ENCODE results near the gene SPATS2. TPM values are rescaled to one million over a fixed set of nuclear protein-coding genes. Genes with fewer than 3 reads are reported as not detected.
A peak's percentile ranks its signal among the peaks of the same experiment; 100 is the strongest.

Gene SPATS2
- total RNA-seq, 4 donors from 2014 or later: 5.3 to 7.8 (median 6.7) TPM

- in situ Hi-C loops (cut with MboI; ENCODE audit: low sequenced_read_pairs in 4 of 4): no loop called here
- no peak for DNase-seq
- Histone ChIP-seq H3K9me3 (no peaks in the 10 kb centered on the region), H3K27me3 (peaks cover 0 to 15% (median 0%) of the 10 kb centered on the region in 3 donors), H3K4me1 (peaks cover 22 to 25% of the 10 kb centered on the region in 2 donors), H3K36me3 (peaks cover 0 to 18% of the 10 kb centered on the region in 2 donors), H3K4me3 (no peak overlapping the region), H3K27ac (peak overlapping the region in 2 of 4 donors; percentile 58 to 72)
- intact Hi-C loops (cut with DNase I; ENCODE audit: low total_unique reads): loop anchor here (1.0 to 2.0 kb wide), 2 partner anchors 14 to 27 kb away; no protein-coding TSS in a partner anchor
- no peak for ATAC-seq
- TF ChIP-seq CTCF (IDR thresholded peaks at IDR 0.05 in 4 of 5, conservative IDR thresholded peaks at IDR 0.05 in 1 of 5): no peak
- no peak for TF ChIP-seq POLR2A (IDR thresholded peaks at IDR 0.05)
These were observed 185.6 kb downstream of the SPATS2 start for GRCh38 chr12:49552899-49553298.

- intact Hi-C loops (cut with DNase I; ENCODE audit: low total_unique reads): loop anchor here (2.0 kb wide), 1 partner anchor 13 kb away; no protein-coding TSS in a partner anchor
- Histone ChIP-seq H3K36me3 (peaks cover 0 to 25% of the 10 kb centered on the region in 2 donors), H3K4me3 (no peak overlapping the region), H3K27ac (no peak overlapping the region), H3K9me3 (no peaks in the 10 kb centered on the region), H3K27me3 (peaks cover 0 to 10% (median 0%) of the 10 kb centered on the region in 3 donors), H3K4me1 (peaks cover 19 to 22% of the 10 kb centered on the region in 2 donors)
- ATAC-seq (no peak), DNase-seq (no peak)
- in situ Hi-C loops (cut with MboI; ENCODE audit: low sequenced_read_pairs in 4 of 4): no loop called here
- peak in 3 of 5 experiments; percentile 7 to 39 (median 15) for TF ChIP-seq CTCF (IDR thresholded peaks at IDR 0.05 in 4 of 5, conservative IDR thresholded peaks at IDR 0.05 in 1 of 5)
- TF ChIP-seq POLR2A (IDR thresholded peaks at IDR 0.05): no peak
These were observed 186.3 kb downstream of the SPATS2 start for GRCh38 chr12:49553512-49554088.

GRCh38 chr12:49554266-49554665 lies 187.0 kb downstream of the SPATS2 start:
- in situ Hi-C loops (cut with MboI; ENCODE audit: low sequenced_read_pairs in 4 of 4) (no loop called here), intact Hi-C loops (cut with DNase I; ENCODE audit: low total_unique reads) (no loop called here)
- no peak for TF ChIP-seq CTCF (IDR thresholded peaks at IDR 0.05 in 4 of 5, conservative IDR thresholded peaks at IDR 0.05 in 1 of 5)
- no peak for TF ChIP-seq POLR2A (IDR thresholded peaks at IDR 0.05)
- Histone ChIP-seq H3K4me1 (peaks cover 13 to 15% of the 10 kb centered on the region in 2 donors), H3K36me3 (peaks cover 0 to 32% of the 10 kb centered on the region in 2 donors), H3K4me3 (no peak overlapping the region), H3K9me3 (no peaks in the 10 kb centered on the region), H3K27me3 (peaks cover 0 to 4% (median 0%) of the 10 kb centered on the region in 3 donors), H3K27ac (no peak overlapping the region)
- DNase-seq: no peak
- no peak for ATAC-seq

GRCh38 chr12:49555631-49556390 lies 188.5 kb downstream of the SPATS2 start:
- H3K9me3 ChIP-seq: no peaks in the 10 kb centered on the region
- H3K4me3 ChIP-seq: no peak overlapping the region
- H3K36me3 ChIP-seq: peaks cover 0 to 48% of the 10 kb centered on the region in 2 donors
- TF ChIP-seq CTCF (IDR thresholded peaks at IDR 0.05 in 4 of 5, conservative IDR thresholded peaks at IDR 0.05 in 1 of 5): no peak
- no peak for TF ChIP-seq POLR2A (IDR thresholded peaks at IDR 0.05)
- intact Hi-C loops (cut with DNase I; ENCODE audit: low total_unique reads) (no loop called here), in situ Hi-C loops (cut with MboI; ENCODE audit: low sequenced_read_pairs in 4 of 4) (no loop called here)
- H3K27me3 ChIP-seq: no peaks in the 10 kb centered on the region
- DNase-seq (no peak), ATAC-seq (no peak)
- peaks cover 10 to 13% of the 10 kb centered on the region in 2 donors for H3K4me1 ChIP-seq
- H3K27ac ChIP-seq: no peak overlapping the region
